GM12892 (cell line): Measurements from ENCODE around the gene METAP2.

Source experiments
- POLR2A ChIP-seq: IDR thresholded peaks from 2 replicates; pipeline ENCODE4 v1.6.1; 2011; ENCODE audit warnings: low read depth, low read length, control low read depth
- POLR2AphosphoS5 ChIP-seq: IDR thresholded peaks from 2 replicates; pipeline ENCODE4 v1.6.1; 2011; ENCODE audit warnings: low read depth, low read length, control low read depth

GRCh38 chr12:95497031-95497430 lies 23.1 kb downstream of the METAP2 start:
- TF ChIP-seq POLR2AphosphoS5 = no peak
- TF ChIP-seq POLR2A = no peak
